ENCODE data around the gene SLC2A14. TPM values are rescaled to one million over a fixed set of nuclear protein-coding genes. Genes with fewer than 3 reads are reported as not detected.
A peak's percentile ranks its signal among the peaks of the same experiment; 100 is the strongest.
"Not testable (repeated sequence)": the region's sequence is repeated elsewhere in the genome, so short reads cannot be mapped to it uniquely, and the experiment has no call there.

SLC2A14 gene
- total and polyA plus RNA-seq, 2 experiments from 2014 or later, result 6.1 to 6.6 TPM

DNA sequence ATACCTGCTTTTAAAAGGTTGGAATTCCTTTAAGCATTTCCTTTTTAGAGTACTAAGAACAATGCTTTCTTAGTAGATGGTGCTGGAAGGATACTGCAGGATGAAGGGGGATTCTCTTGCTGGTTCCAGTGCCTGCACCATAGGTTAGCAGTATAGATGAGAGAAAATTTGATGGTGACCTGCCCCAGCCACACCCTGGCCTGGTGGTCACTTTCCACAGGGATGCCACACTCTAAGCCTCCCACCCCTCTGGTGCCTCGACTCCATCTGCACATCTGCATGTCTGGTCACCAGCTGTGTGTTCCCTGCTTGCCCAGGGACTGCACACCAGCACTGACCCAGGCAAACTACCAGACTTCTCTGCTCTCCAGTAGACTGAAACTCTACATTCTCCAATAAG, 44.2 kb upstream of the SLC2A14 start:
- TF ChIP-seq EZH2phosphoT487 (IDR thresholded peaks at IDR 0.05; ENCODE audit: low read depth, severe bottlenecking, unreplicated experiment) (no peak), EZH2 (IDR thresholded peaks at IDR 0.05; ENCODE audit: borderline replicate concordance) (no peak)
- TF ChIP-seq, protein P1, sequence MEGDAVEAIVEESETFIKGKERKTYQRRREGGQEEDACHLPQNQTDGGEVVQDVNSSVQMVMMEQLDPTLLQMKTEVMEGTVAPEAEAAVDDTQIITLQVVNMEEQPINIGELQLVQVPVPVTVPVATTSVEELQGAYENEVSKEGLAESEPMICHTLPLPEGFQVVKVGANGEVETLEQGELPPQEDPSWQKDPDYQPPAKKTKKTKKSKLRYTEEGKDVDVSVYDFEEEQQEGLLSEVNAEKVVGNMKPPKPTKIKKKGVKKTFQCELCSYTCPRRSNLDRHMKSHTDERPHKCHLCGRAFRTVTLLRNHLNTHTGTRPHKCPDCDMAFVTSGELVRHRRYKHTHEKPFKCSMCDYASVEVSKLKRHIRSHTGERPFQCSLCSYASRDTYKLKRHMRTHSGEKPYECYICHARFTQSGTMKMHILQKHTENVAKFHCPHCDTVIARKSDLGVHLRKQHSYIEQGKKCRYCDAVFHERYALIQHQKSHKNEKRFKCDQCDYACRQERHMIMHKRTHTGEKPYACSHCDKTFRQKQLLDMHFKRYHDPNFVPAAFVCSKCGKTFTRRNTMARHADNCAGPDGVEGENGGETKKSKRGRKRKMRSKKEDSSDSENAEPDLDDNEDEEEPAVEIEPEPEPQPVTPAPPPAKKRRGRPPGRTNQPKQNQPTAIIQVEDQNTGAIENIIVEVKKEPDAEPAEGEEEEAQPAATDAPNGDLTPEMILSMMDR (IDR thresholded peaks at IDR 0.05; ENCODE audit: poor library complexity), result no peak
- H3K4me3 ChIP-seq, result no peak overlapping the region
- no peaks in the 10 kb centered on the region for H3K9me3 ChIP-seq (ENCODE audit: low read depth)
- H3K4me2 ChIP-seq, result no peak overlapping the region
- H3K36me3 ChIP-seq (replicated peaks; ENCODE audit: insufficient read depth, low read depth), result no peaks in the 10 kb centered on the region
- no peak overlapping the region for H3K27ac ChIP-seq
- no peaks in the 10 kb centered on the region for H3K79me2 ChIP-seq
- no peaks in the 10 kb centered on the region for H3K9me2 ChIP-seq (replicated peaks; ENCODE audit: insufficient read depth)
- 55% methylated on average over 1 of the region's 1 CpG for WGBS (ENCODE audit: low lambda C conversion rate, missing lambda C conversion rate)
- H4K20me1 ChIP-seq (ENCODE audit: insufficient read depth, poor library complexity, severe bottlenecking), result no peaks in the 10 kb centered on the region
- DNase-seq (ENCODE audit: low spot score), result no peak
- no peaks in the 10 kb centered on the region for H3K4me1 ChIP-seq (ENCODE audit: insufficient read depth)
- H2AFZ ChIP-seq, result no peak overlapping the region
- no peaks in the 10 kb centered on the region for H3K27me3 ChIP-seq

DNA sequence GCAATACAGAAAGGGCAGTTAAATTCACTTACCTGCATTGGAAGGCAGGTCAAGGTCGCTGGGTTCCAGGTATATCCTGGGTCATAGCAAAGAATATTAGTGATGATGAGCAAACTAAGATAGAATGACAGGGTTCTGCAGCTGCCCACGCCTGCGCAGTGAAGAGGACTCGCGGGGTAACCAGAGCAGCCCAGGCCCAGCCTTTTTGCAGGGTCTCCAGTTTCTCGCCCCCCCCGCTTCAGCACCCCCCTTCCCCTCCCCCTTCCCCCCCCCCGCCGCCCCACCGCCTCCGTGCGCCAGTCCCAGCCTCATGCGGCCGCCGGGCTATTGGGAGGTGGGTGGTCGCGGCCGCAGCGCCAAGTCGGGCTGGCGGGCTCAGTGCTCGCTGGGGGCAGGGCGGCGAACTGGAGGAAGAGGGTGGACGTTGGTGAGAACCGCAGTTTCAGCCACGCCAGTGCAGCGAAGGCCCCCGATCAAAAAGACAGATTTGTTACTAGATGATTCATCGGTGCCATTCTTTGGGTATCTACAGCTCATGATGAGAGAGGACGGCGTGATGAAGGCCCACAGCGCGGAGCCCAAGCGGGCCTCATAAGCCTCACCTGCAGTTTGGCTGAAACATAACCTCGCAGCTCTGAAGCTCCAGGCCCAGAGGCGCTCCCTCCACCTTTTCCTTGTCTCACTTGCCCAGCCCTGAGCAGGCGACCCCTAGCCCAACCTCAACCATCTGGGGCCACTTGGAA, 43.1 kb upstream of the SLC2A14 start:
- H3K27me3 ChIP-seq, result no peaks in the 10 kb centered on the region
- no peaks in the 10 kb centered on the region for H3K4me1 ChIP-seq (ENCODE audit: insufficient read depth)
- H3K4me3 ChIP-seq, result no peak overlapping the region
- H3K79me2 ChIP-seq, result no peaks in the 10 kb centered on the region
- DNase-seq (ENCODE audit: low spot score), result no peak
- TF ChIP-seq, protein P1 (IDR thresholded peaks at IDR 0.05; ENCODE audit: poor library complexity), result no peak
- no peak for TF ChIP-seq EZH2phosphoT487 (IDR thresholded peaks at IDR 0.05; ENCODE audit: low read depth, severe bottlenecking, unreplicated experiment)
- TF ChIP-seq EZH2 (IDR thresholded peaks at IDR 0.05; ENCODE audit: borderline replicate concordance), result no peak
- H3K9me3 ChIP-seq (ENCODE audit: low read depth), result no peaks in the 10 kb centered on the region
- H3K4me2 ChIP-seq, result no peak overlapping the region
- WGBS (ENCODE audit: low lambda C conversion rate, missing lambda C conversion rate), result 85% methylated on average over 36 of the region's 38 CpGs
- no peaks in the 10 kb centered on the region for H3K36me3 ChIP-seq (replicated peaks; ENCODE audit: insufficient read depth, low read depth)
- H3K27ac ChIP-seq, result no peak overlapping the region
- H4K20me1 ChIP-seq (ENCODE audit: insufficient read depth, poor library complexity, severe bottlenecking), result no peaks in the 10 kb centered on the region
- no peaks in the 10 kb centered on the region for H3K9me2 ChIP-seq (replicated peaks; ENCODE audit: insufficient read depth)
- no peak overlapping the region for H2AFZ ChIP-seq

GRCh38 chr12:7910106-7910505, 37.4 kb upstream of the SLC2A14 start:
- DNase-seq (ENCODE audit: low spot score), result not testable (repeated sequence)

DNA sequence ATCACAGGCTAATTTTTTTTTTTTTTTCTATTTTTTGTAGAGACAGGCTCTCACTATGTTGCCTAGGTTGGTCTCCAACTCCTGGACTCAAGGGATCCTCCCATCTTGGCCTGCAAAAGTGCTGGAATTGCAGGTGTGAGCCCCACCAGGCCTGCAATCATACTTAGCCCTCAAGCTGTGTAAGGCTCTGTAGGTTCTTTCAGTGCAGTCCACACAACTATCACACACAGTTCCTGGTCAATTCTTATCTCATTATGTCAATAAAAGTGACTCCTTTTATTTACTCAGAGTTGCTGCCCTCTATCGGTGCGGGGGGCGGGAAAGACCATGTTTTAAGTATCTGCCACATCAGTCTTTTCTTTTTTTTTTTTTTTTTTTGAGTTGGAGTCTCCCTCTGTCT, 34.3 kb upstream of the SLC2A14 start:
- Histone ChIP-seq H3K27me3 (no peaks in the 10 kb centered on the region), H3K9me2 (replicated peaks; ENCODE audit: insufficient read depth) (no peaks in the 10 kb centered on the region), H3K4me1 (ENCODE audit: insufficient read depth) (peaks cover 11% of the 10 kb centered on the region), H3K36me3 (replicated peaks; ENCODE audit: insufficient read depth, low read depth) (no peaks in the 10 kb centered on the region), H3K27ac (peak overlapping the region; percentile 73), H3K79me2 (no peaks in the 10 kb centered on the region), H3K4me2 (no peak overlapping the region), H2AFZ (no peak overlapping the region), H3K4me3 (no peak overlapping the region), H4K20me1 (ENCODE audit: insufficient read depth, poor library complexity, severe bottlenecking) (no peaks in the 10 kb centered on the region), H3K9me3 (ENCODE audit: low read depth) (no peaks in the 10 kb centered on the region)
- WGBS (ENCODE audit: low lambda C conversion rate, missing lambda C conversion rate), result 16% methylated on average over 3 of the region's 3 CpGs
- peak; percentile 82 for DNase-seq (ENCODE audit: low spot score)
- no peak for TF ChIP-seq EZH2 (IDR thresholded peaks at IDR 0.05; ENCODE audit: borderline replicate concordance)
- TF ChIP-seq, protein P1 (IDR thresholded peaks at IDR 0.05; ENCODE audit: poor library complexity), result peak; percentile 48
- TF ChIP-seq EZH2phosphoT487 (IDR thresholded peaks at IDR 0.05; ENCODE audit: low read depth, severe bottlenecking, unreplicated experiment), result no peak

More at GRCh38 chr12:7910106-7910505, 37.4 kb upstream of the SLC2A14 start:
- 79% methylated on average over 7 of the region's 7 CpGs for WGBS (ENCODE audit: low lambda C conversion rate, missing lambda C conversion rate)
- H2AFZ ChIP-seq; H3K4me3 ChIP-seq; H3K27me3 ChIP-seq; H3K79me2 ChIP-seq; H3K27ac ChIP-seq; H3K9me3 ChIP-seq (ENCODE audit: low read depth); H3K4me2 ChIP-seq; H3K36me3 ChIP-seq (replicated peaks; ENCODE audit: insufficient read depth, low read depth); H4K20me1 ChIP-seq (ENCODE audit: insufficient read depth, poor library complexity, severe bottlenecking); H3K4me1 ChIP-seq (ENCODE audit: insufficient read depth); H3K9me2 ChIP-seq (replicated peaks; ENCODE audit: insufficient read depth): not testable (repeated sequence)

- not testable (repeated sequence) for H4K20me1 ChIP-seq (ENCODE audit: insufficient read depth, poor library complexity, severe bottlenecking); H3K36me3 ChIP-seq (replicated peaks; ENCODE audit: insufficient read depth, low read depth); H3K9me2 ChIP-seq (replicated peaks; ENCODE audit: insufficient read depth); H3K27me3 ChIP-seq; H3K4me3 ChIP-seq; H2AFZ ChIP-seq; H3K79me2 ChIP-seq; DNase-seq (ENCODE audit: low spot score); H3K9me3 ChIP-seq (ENCODE audit: low read depth)
- Histone ChIP-seq H3K4me2 (peak overlapping the region; percentile 5), H3K27ac (peak overlapping the region; percentile 73), H3K4me1 (ENCODE audit: insufficient read depth) (peaks cover 11% of the 10 kb centered on the region)
- 53% methylated on average over 4 of the region's 4 CpGs for WGBS (ENCODE audit: low lambda C conversion rate, missing lambda C conversion rate)
Measured at GRCh38 chr12:7906303-7906702, 33.6 kb upstream of the SLC2A14 start.

DNA sequence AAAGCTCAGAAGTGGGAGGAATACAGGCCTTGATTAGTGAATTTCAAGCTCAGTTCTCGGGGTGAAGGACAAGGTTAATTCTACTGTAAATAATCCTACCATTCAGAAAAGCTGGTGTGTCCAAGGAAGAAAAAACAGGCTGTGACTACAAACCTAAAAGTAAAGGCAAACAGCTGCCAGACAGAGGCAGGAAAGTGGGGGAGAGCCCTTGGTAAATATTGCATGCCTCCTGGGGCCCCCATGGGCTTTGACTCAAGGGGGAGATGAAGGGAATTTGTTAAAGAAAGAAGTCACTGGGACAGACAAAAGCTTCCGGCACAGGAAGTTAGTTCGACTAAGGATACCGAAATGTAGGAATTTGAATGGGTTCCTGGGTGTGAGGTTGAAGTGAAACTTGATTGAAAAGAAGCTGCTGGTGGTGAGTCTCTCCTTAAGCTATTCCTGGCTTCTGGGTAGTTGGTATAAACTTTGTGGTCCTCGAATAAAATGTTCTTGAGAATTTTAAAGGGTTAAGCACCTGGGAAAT, 32.9 kb upstream of the SLC2A14 start:
- H3K4me2 ChIP-seq, result peak overlapping the region; percentile 44
- WGBS (ENCODE audit: low lambda C conversion rate, missing lambda C conversion rate), result 17% methylated on average over 2 of the region's 5 CpGs

More for the DNA sequence above, 32.9 kb upstream of the SLC2A14 start:
- not testable (repeated sequence) for H4K20me1 ChIP-seq (ENCODE audit: insufficient read depth, poor library complexity, severe bottlenecking); H3K27me3 ChIP-seq; DNase-seq (ENCODE audit: low spot score); H2AFZ ChIP-seq; H3K9me3 ChIP-seq (ENCODE audit: low read depth); H3K9me2 ChIP-seq (replicated peaks; ENCODE audit: insufficient read depth); H3K79me2 ChIP-seq; H3K36me3 ChIP-seq (replicated peaks; ENCODE audit: insufficient read depth, low read depth); H3K4me3 ChIP-seq
- peak overlapping the region; percentile 10 for H3K27ac ChIP-seq
- H3K4me1 ChIP-seq (ENCODE audit: insufficient read depth), result peaks cover 11% of the 10 kb centered on the region

Data from hepatocyte (in vitro differentiated cells).